Right renal pelvis (tissue), 4 donors: ENCODE results near the gene TBC1D20. TPM values are rescaled to one million over a fixed set of nuclear protein-coding genes. Genes with fewer than 3 reads are reported as not detected.

Experiments
- polyA plus RNA-seq, 4 donors: library from polyadenylated mRNA; unstranded; fragments of 120-200 nt; gene quantifications; one replicate each; pipeline ENCODE4 v1.2.1, GENCODE V29; 2013; ENCODE audit not compliant: insufficient read length in 4 of 4

Gene TBC1D20
- polyA plus RNA-seq, 4 donors: 30.5 to 37.1 (median 33.6) TPM

Other genes with a start within 250 kb of the TBC1D20 start
- gene DEFB129, start 235.3 kb downstream of the TBC1D20 start, polyA plus RNA-seq: not detected
- under 1 TPM in 2 of 4 donors, not detected in 2; 0.07 to 0.08 TPM for gene DEFB132, start 204.8 kb downstream of the TBC1D20 start, polyA plus RNA-seq
- 10 to 100 TPM; 33.1 to 39.6 (median 34.9) TPM for gene C20orf96, start 171.8 kb downstream of the TBC1D20 start, polyA plus RNA-seq
- gene ZCCHC3, start 165.0 kb downstream of the TBC1D20 start, polyA plus RNA-seq: 10 to 100 TPM; 49.6 to 57.3 (median 52.0) TPM
- gene SOX12, start 137.0 kb downstream of the TBC1D20 start, polyA plus RNA-seq: 10 to 100 TPM; 30.7 to 37.2 (median 33.7) TPM
- 10 to 100 TPM; 49.3 to 53.5 (median 51.6) TPM for gene NRSN2, start 115.4 kb downstream of the TBC1D20 start, polyA plus RNA-seq
- 1 to 10 TPM; 3.2 to 5.5 (median 4.0) TPM for gene TRIB3, start 81.8 kb downstream of the TBC1D20 start, polyA plus RNA-seq
- 10 to 100 TPM; 74.1 to 89.0 (median 80.0) TPM for gene RBCK1, start 54.2 kb downstream of the TBC1D20 start, polyA plus RNA-seq
- 100 to 1,000 TPM; 115 to 162 (median 154) TPM for gene CSNK2A1, start 81.3 kb upstream of the TBC1D20 start, polyA plus RNA-seq
- 1 to 10 TPM in 3 of 4 donors, under 1 TPM in 1; 0.69 to 1.8 (median 1.1) TPM for gene TCF15, start 147.8 kb upstream of the TBC1D20 start, polyA plus RNA-seq
- gene SRXN1, start 190.7 kb upstream of the TBC1D20 start, polyA plus RNA-seq: 10 to 100 TPM; 12.4 to 15.5 (median 13.7) TPM
- under 1 TPM in 3 of 4 donors, not detected in 1; 0.04 to 0.10 (median 0.05) TPM for gene SCRT2, start 213.3 kb upstream of the TBC1D20 start, polyA plus RNA-seq